GM12878 (cell line): ENCODE measurements around the gene VSTM4. TPM values are rescaled to one million over a fixed set of nuclear protein-coding genes. Genes with fewer than 3 reads are reported as not detected.

ENCODE experiments used
- ATAC-seq: fragments of 200-7000 bp; cut with Tn5 transposase; 3 replicates; pipeline ENCODE4 v1.9.1; 2020; ENCODE audit warnings: mild to moderate bottlenecking, moderate library complexity
- BruUV-seq: library from RNA; stranded (reverse); fragments of 400-500 nt; replicated peaks from 2 replicates; lab custom pipeline; 2021; lab: Mats Ljungman, UMichigan
- CTCF ChIA-PET: fragments of 300-600 bp; sonication (Branson Sonifier 250); formaldehyde crosslinking; extraction: SDS; loops from one replicate; lab custom pipeline; 2021; ENCODE audit warnings: inconsistent platforms; lab: Yijun Ruan, JAX
- POLR2A ChIA-PET: fragments of 350-600 bp; formaldehyde crosslinking; extraction: SDS; loops from one replicate; lab custom pipeline; 2021; ENCODE audit warnings: inconsistent platforms; lab: Charles Lee
- RAD21 ChIA-PET: fragments of 300-600 bp; sonication (Branson Sonifier 250); formaldehyde crosslinking; loops from one replicate; lab custom pipeline; 2023; ENCODE audit warnings: antibody characterized with exemption; ENCODE audit not compliant: unreplicated experiment; lab: Charles Lee
- SMC1A ChIA-PET: fragments of 300-600 bp; sonication (Branson Sonifier 250); formaldehyde crosslinking; loops from one replicate; lab custom pipeline; 2023; ENCODE audit not compliant: unreplicated experiment, uncharacterized antibody; lab: Charles Lee
- DNase-seq: peaks from one replicate; pipeline ENCODE4 v3.0.0-alpha.2; 2011; ENCODE audit warnings: low read depth, low spot score
- FAIRE-seq: peaks from 3 replicates; lab custom pipeline; 2011; peaks lifted over from hg19 to GRCh38; lab: Jason Lieb, UNC
- H2AFZ ChIP-seq: 2 replicates; pipeline ENCODE4 v1.6.0; 2011; ENCODE audit warnings: low read depth, low read length, control low read depth; ENCODE audit not compliant: control insufficient read depth
- H3K27ac ChIP-seq: 2 replicates; pipeline ENCODE4 v1.5.1; 2011; ENCODE audit warnings: control low read depth; ENCODE audit not compliant: control insufficient read depth, insufficient read depth
- H3K27me3 ChIP-seq, 2 experiments: replicated peaks in 1 of 2; 2 replicates each; pipeline versions ENCODE4 v1.6.0 to v1.6.1; 2011; ENCODE audit warnings: low read length in 1 of 2; ENCODE audit not compliant: control insufficient read depth in 2 of 2, insufficient read depth in 2 of 2
- H3K36me3 ChIP-seq, 2 experiments: 2 replicates each; pipeline ENCODE4 v1.5.1; 2011; ENCODE audit warnings: low read length in 1 of 2; ENCODE audit not compliant: control insufficient read depth in 2 of 2, insufficient read depth in 2 of 2
- H3K4me1 ChIP-seq: 2 replicates; pipeline ENCODE4 v1.6.1; 2011; ENCODE audit warnings: mild to moderate bottlenecking, low read length, moderate library complexity, mixed read lengths; ENCODE audit not compliant: control insufficient read depth, insufficient read depth
- H3K4me2 ChIP-seq: 2 replicates; pipeline ENCODE4 v1.6.0; 2011; ENCODE audit warnings: control low read depth; ENCODE audit not compliant: control insufficient read depth, insufficient read depth
- H3K4me3 ChIP-seq: fragments of 200-600 bp; sonication (generic); 2 replicates; pipeline ENCODE4 v1.5.1; 2016
- H3K79me2 ChIP-seq: 2 replicates; pipeline ENCODE4 v1.6.0; 2011; ENCODE audit warnings: low read length; ENCODE audit not compliant: control insufficient read depth, insufficient read depth
- H3K9ac ChIP-seq: 2 replicates; pipeline ENCODE4 v1.8.0; 2011; ENCODE audit warnings: low read length, control low read depth, mixed read lengths; ENCODE audit not compliant: control insufficient read depth, insufficient read depth
- H3K9me3 ChIP-seq: replicated peaks from 3 replicates; pipeline ENCODE4 v1.5.1; 2011; ENCODE audit warnings: mild to moderate bottlenecking, low read length; ENCODE audit not compliant: control insufficient read depth, insufficient read depth
- H4K20me1 ChIP-seq: 2 replicates; pipeline ENCODE4 v1.6.0; 2011; ENCODE audit not compliant: control insufficient read depth, insufficient read depth
- GATAD2B ChIP-seq: fragments of 450-650 bp; conservative IDR thresholded peaks from 2 replicates; pipeline ENCODE4 v1.6.1; 2017; ENCODE audit warnings: low read depth, mild to moderate bottlenecking, moderate library complexity
- IKZF1 ChIP-seq: fragments of 450-650 bp; conservative IDR thresholded peaks from 2 replicates; pipeline ENCODE4 v1.6.1; 2017; ENCODE audit warnings: antibody characterized with exemption, mild to moderate bottlenecking
- IKZF2 ChIP-seq, 2 experiments: fragments of 450-650 bp; IDR thresholded peaks; 2 replicates each; pipeline ENCODE4 v1.6.1; 2017; ENCODE audit warnings: mild to moderate bottlenecking in 2 of 2, moderate library complexity in 2 of 2
- NR2C2 ChIP-seq: IDR thresholded peaks from 2 replicates; pipeline ENCODE4 v1.6.1; 2011; ENCODE audit warnings: borderline replicate concordance, low read depth; ENCODE audit not compliant: control insufficient read depth, insufficient read length
- RELB ChIP-seq: fragments of 450-650 bp; IDR thresholded peaks from 2 replicates; pipeline ENCODE4 v1.6.1; 2017; ENCODE audit warnings: low read depth, mild to moderate bottlenecking, moderate library complexity
- WGBS: methylation state at CpG from one replicate; pipeline ENCODE4 v1.1.6; 2016; ENCODE audit warnings: low lambda C conversion rate; ENCODE audit not compliant: insufficient replicate concordance, insufficient coverage; ENCODE audit errors: missing lambda C conversion rate; 5-methylcytosine and 5-hydroxymethylcytosine counted together
- in situ Hi-C: fragments of 300-500 bp; cut with MboI; formaldehyde crosslinking; loops from 9 replicates; pipeline ENCODE4 v1.14.3; 2018; ENCODE audit warnings: mixed read lengths
- intact Hi-C: fragments of 100-400 bp; cut with micrococcal nuclease; formaldehyde crosslinking; loops from one replicate; pipeline ENCODE4 v1.14.2; 2022; ENCODE audit not compliant: unreplicated experiment
- polyA plus RNA-seq, 11 experiments: library from polyadenylated mRNA; depleted of rRNA in 4 of 11; unstranded in 6 of 11; stranded (reverse) in 5 of 11; fragments of >200 nt; fragmentation: Nextera tagmentation in 4 of 11; fragmentation: Illumina TruSeq in 1 of 11; extraction: Ambion mirVana in 4 of 11; extraction: Trizol in 1 of 11; gene quantifications; 1 replicate in 1 of 11; 2 replicates in 10 of 11; pipeline versions ENCODE4 v1.2.1 to v1.2.3, GENCODE V29; 2011 to 2016; ENCODE audit warnings: inconsistent platforms in 2 of 11, missing spikeins in 2 of 11, low read depth in 1 of 11
- total RNA-seq, 4 experiments: library from RNA; depleted of rRNA in 3 of 4; stranded (reverse); fragments of >200 nt in 3 of 4; fragmentation: Illumina TruSeq in 1 of 4; extraction: Trizol in 1 of 4; gene quantifications; 2 replicates each; pipeline versions ENCODE4 v1.2.1 to v1.2.3, GENCODE V29; 2013 to 2021

Gene VSTM4
- total and polyA plus RNA-seq, 10 of the 15 experiments (the other 5 are each of a cell fraction or from before 2014, with no cell fraction given) = 0.01 to 0.14 (median 0.02) TPM; not detected in 7

DNA sequence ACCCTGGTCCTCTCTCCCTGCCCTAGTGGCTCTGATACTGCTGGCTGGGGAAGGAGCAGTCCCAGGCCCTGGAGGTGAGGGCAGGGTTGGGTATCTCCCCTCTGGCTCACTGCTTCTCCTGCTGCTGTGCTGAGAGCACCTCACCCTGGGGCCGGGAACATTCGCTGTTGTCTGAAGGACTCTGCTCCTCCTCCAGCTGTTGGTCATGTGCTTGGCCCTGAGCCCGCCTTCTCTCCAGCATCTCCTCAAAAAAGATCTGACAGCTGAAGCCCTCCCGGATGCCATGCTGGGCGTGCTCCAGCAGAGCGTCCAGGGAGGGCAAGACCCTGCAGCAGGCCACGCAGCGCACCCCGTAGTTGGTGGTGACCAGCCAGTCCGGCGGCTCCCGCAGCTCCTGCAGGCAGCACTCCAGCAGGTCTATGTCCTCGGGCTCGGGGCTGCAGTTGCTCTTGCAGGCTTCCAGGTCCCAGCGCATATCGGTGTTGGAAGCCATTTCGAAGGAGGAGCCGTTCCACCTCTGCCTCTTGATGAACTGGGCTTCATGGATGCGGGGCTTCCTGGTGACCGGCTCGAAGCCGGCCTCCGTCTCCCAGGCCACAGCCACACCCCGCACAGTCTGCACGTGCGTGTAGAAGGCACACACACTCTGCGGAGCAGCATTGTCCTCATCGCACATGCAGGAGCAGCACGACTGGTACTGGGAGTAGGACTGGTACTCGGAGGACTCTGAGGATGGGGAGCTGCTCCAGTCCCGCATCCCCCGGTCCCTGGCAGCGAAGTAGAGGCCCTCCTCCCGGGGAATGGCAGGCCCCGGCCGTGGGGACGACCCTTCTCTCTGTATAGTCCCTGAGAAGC, 16.4 kb upstream of the VSTM4 start (continued):
- no peak for TF ChIP-seq GATAD2B
- TF ChIP-seq, all 136 proteins: peak for 0

- in situ Hi-C loops = no loop called here
- Histone ChIP-seq H3K36me3 (no peaks in the 10 kb centered on the region), H3K4me2 (no peak overlapping the region), H2AFZ (no peak overlapping the region), H3K27me3 (no peaks in the 10 kb centered on the region), H3K4me3 (no peak overlapping the region), H3K9ac (no peak overlapping the region), H3K79me2 (no peaks in the 10 kb centered on the region), H3K4me1 (no peaks in the 10 kb centered on the region), H3K9me3 (no peaks in the 10 kb centered on the region), H3K27ac (no peak overlapping the region), H4K20me1 (no peaks in the 10 kb centered on the region)
- intact Hi-C loops = no loop called here
- no TSS peak for BruUV-seq
- ChIA-PET CTCF (no interaction called here), RAD21 (interaction anchor here (1.1 kb wide), 1 partner anchor 10 kb away, joined by 4 read pairs; no protein-coding TSS in a partner anchor), SMC1A (interaction anchor here (1.1 to 2.4 kb wide), 2 partner anchors 13 to 276 kb away, joined by 3 to 8 read pairs; no protein-coding TSS in a partner anchor), POLR2A (interaction anchor here (1.2 kb wide), 1 partner anchor 10 kb away, joined by 4 read pairs; no protein-coding TSS in a partner anchor)
- DNase-seq = no peak
- TF ChIP-seq RELB (0 out of 2 replicates have a peak, but pooled peaks have one; percentile 25), IKZF2 (IDR thresholded peaks at IDR 0.05) (peak in 1 of 2 experiments; percentile 22; a peak in 1 of 4 replicates), IKZF1 (peak; percentile 49), NR2C2 (no peak)
- FAIRE-seq = no peak
- no peak; the same call in 1 of the 3 replicates for ATAC-seq
- WGBS = 0% methylated on average over 1 of the region's 1 CpG
Measured at GRCh38 chr10:49129376-49129775, 14.1 kb upstream of the VSTM4 start.
